Dedifferentiated amniotic fluid mesenchymal stem cell (primary cell): ENCODE measurements around the gene CRIP3.

Experiments
- DNase-seq: peaks from one replicate; pipeline ENCODE4 v3.0.0-alpha.2; 2016; ENCODE audit errors: extremely low spot score

CRIP3 gene

DNA sequence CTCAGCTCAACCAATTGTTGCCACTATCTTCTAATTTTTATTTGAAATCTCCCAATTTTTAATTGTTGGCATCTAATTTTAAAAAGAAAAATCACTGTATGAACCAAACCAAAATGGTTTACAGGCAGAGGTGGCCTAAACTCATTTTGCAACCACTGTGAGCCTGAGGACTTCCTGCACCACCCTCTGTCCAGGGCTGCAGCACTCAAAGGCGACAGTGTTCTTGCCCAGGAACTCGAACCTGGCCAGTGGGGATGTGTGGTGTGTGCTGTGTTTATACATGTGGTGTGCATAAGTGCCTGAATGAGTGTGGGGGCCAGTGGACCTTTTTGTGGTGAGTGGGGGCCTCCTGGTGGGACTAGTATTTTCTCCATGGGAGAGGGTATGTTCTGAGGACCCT is 34.9 kb downstream of the CRIP3 start:
- DNase-seq = no peak

DNA sequence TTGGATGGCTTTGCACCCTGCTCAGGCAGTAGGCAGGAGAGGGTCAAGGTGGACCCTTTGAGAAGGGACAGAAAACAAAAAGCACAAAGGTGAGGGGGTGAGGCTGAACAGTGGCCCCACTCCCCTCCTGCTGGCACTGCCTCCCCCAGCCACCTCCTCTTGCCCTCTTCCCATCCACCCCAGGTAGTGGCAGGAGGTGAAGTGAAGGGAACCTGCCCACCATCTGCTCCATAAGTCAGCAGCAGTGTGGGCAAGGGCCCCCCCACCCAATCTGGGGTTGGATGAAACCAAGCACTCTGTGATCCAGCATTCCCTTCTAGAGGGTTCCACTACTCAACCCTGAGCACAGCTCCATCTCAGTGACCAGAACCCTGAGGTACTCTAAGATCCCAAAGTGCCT is 36.7 kb downstream of the CRIP3 start:
- no peak for DNase-seq

DNA sequence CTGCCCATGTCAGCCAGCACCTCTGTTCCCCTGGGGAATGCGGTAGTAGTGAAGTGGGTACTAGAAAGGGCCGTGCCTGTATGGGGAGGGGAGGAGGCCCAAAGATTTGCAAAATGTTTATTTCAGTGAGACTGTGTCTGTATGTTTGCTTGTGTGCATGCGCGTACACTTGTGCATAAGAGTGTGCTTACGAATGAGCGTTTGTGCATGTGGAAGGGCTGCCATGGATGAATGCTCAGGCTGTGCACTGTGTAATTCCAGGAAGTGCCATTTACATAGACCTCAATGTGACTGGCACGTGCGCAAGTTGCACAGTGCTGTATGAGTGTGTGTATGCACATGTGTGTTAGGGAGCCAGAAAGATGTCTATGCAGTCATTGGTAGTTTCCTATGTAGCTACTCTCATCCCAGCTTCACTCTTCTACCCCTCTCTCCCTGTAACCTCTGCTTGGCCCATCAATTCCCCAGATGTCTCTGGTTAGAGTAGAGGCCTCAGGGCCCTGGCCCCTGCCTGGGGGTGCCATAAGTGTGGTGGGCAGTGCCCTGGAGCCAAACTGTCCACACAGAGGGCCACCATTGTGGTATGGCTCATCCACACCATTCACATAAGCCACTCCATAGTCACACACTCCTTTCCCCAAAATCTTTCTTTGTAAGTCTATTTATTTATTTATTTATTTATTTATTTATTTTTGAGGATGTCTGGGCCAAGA is 37.4 kb downstream of the CRIP3 start:
- no peak for DNase-seq

DNA sequence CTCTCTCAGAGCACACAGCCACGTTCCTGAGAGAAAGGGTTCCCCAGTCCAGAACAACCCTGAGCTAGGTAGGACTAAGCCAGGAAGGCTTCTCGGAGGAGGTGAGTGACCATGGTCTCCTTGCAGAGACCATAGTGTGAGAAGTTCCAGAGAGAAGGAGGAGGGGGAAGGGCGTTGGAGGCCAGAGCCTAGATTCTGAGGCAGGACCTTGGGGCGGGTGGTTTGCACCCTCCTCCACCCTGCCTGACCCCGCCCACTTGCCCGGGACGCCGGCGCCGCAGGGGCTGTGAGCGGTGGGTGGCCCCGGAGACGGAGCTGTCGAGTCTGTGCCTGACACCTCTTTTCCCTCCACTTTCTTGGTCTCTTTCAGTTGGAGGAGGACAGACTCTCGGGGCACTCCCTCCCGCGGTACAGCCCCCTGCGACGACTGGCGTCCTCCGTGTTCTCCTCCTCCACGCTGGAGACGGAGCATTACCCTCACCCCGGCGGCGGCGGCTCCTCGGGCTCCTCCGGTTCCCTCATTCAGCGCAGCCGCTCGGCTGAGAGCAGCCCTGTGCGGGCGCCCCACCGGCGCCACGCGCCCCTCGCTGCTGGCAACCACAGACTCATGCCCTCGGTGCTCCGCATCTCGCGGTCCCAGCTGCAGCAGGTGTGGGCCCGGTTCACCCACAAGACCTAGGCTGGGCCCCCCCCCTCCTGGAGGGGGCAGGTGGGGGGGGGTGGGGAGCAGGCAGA is 39.2 kb downstream of the CRIP3 start:
- DNase-seq = no peak

DNA sequence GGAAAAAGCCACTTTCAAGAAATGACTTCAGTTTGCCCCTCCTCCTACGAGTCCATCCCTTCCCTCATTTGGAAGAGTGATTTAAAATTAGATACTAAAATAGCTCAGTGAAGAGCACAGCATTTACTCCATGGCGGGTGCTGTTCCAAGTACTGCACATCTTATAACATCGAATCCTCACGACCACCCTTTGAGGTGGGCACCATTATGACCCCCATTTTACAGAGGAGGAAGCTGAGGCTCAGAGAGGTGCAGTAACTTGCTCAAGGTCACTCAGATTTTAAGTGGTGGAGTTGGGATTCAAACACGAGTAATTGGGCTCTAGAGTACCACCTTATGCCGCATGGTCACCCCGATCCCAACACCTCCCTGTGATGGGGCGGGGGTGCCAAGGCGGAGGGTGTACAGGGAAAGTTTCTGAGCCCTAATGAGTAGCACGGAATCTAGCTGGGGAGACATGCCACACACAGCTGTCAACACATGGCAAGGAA is 39.8 kb downstream of the CRIP3 start:
- no peak for DNase-seq

DNA sequence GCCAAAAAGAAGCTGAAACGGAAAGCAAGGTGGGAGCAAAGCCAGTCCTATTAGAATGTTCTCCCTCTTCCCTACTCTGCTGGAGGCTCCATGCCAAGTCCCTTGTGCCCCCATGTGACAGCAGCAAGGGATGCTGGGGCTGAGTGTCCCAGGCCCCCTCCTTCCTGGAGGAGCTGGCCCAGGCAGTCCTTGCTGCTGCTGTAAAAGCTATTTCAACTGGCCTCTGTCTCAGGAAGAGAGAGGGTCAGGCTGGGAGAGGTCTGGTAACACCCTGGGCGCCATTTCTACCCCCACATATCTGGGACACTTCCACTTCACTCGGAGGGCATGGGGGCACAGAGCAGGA is 40.3 kb downstream of the CRIP3 start:
- no peak for DNase-seq

DNA sequence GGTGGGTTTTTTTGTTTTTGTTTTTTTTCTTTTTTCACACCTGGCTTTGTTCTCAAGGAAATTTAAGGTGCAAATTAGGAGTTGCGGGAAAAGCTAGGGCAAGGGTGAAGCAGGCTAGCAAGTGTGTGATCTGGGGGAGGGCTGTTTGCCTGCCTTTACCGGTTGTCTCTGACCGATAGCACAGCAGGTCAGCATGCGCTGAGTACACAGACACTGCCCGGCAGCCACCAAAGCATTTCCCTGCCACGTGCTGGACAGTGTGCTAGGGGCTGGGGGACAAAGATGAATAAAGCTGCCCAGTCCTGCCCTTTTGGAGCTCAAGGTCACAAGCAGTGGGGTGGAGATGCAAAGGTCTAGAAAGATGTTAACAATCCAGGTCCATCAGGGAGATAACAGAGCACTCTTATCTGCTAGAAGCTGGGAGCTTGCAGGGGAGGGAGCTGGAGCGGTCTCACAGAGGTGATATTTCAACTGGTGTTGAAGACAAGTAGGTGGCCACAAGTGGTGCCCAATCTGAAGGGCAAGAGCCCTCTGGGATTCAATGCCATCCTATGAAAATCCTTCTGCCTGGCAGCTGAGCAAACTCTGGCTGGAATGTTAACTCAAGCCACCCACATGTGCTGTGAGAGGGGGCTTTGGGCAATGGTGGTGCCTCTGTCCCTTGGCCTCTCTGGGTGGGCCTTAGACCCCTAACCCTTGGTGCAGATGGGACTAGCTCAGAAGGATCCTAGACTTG is 40.8 kb downstream of the CRIP3 start:
- DNase-seq = no peak

DNA sequence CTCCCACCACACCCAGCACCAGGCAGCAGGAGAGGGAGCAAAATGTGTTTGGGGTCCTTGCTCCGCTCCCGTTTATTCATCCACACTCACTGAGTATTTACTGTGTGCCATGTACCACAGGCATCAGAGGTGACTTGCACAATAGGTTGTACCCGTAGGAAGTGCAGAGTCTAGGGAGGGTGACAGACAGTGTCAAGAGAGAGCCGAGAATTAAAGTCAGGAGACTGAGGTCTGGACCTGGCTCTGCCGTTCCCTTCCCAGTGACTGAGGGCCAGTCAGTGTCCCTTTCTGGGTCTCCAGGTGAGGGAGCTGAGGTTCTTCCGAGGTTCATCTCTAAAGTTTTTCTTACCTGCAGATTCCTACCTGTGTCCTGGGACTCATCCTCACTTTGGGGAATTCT is 43.1 kb downstream of the CRIP3 start:
- no peak for DNase-seq

DNA sequence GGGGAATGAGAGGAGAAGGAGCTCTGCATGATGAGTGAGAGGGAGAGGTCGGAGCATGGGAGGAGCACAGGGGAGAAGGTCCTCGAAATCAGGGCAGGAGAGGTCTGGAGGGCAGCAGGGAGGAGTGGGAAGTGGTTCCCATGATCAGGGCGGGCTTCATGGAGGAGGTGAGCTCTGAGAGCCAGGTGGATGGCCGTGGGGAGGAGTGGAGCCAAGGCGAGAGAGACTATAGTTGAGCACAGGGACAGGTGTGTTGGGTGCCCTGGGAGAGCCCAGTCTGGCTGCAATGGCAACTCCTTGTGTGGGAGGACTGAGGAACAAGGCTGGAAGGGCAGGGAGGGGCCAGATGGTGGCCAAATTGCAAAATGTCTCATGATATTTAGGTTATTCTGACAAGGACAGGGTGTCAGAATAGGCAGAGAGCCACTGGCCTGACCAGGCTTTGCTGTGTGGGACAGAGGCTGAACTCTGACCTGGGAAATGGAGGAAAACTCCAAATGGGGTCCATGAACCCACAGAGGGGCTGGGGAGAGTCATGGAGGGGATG is 44.0 kb downstream of the CRIP3 start:
- no peak for DNase-seq

DNA sequence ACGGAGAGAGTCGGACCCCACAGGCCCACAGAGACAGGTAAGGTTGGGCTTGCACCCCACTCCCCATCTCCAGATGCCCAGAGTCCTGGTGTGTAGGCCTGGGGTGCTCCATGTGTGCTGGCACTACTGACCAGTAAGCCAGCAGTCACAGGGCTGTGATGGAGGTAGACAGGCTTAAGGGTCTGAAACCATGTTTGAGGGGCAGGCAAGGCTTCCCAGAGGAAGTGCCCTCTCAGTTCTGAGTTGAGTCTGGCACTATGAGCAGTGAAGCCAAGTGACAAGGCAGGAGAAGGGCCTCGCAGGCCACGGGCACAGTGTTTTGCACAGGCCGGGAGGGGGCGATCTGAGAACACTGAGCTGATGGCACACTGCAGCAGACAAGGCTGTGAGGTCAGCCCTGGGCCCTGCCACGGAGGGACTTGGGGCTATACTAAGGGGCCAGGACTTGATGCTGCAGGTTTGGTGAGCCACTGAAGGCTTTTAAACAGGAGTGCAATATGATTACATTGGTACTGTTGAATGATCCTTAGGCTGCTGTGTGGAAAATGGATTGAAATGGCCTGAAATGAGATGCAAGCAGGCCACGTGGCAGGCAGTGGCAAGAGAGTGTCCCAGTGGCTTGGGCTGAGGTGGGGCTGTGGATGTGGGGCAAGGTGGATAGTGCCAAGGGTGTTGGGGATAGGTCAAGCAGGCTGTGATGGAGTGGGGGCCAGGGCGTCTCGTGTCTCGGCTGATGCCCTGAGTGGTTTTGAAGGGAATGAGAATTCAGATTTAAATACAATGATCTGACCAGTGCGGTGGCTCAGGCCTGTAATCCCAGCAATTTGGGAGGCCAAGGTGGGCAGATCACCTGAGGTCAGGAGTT is 45.1 kb downstream of the CRIP3 start:
- peak; percentile 53 for DNase-seq

DNA sequence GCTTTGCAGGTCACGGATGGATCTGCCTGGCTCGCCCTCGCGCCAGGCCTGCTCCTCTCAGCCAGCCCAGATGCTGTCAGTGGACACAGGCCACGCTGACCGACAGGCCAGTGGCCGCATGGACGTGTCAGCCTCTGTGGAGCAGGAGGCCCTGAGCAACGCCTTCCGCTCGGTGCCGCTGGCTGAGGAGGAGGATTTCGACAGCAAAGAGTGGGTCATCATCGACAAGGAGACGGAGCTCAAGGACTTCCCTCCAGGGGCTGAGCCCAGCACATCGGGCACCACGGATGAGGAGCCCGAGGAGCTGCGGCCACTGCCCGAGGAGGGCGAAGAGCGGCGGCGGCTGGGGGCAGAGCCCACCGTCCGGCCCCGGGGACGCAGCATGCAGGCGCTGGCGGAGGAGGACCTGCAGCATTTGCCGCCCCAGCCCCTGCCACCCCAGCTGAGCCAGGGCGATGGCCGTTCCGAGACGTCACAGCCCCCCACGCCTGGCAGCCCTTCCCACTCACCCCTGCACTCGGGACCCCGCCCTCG is 45.8 kb downstream of the CRIP3 start:
- no peak for DNase-seq

DNA sequence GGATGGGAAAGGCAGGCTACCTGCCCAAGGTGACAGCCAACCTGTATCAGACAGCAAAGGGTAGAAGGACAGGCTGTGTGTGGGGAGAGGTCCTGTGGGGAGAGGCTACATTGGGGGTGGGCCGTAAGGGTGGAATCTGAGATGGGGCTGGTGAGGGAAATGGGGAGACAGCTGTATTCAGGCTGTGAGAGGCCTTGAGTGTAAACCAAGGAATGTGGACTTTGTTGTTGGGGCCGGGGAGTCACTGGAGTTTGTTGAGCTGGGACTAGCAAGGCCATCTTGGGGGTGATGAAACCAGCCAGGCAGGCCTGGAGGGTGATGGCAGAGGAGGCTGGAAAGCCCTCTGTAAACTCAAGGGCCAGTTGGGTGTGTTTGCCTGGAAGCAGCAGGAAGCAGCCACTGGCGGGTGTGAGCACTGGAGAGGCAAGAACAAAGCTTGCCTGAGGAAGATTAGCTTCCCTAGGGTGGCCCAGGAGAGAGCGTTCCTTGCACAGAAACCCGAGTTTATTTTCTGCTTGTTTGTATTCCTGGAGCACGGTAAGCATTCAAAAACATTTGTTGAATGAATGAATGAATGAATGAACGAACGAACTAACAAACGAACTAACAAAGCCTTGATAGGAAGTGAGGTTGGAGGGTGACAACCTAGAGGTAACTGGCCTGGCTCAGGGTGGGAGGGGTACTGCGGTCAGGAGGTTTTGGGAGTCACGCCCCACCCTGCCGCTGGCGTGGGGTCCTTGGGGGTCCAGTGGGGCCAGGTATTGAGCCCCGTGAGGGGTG is 46.4 kb downstream of the CRIP3 start:
- DNase-seq = no peak

DNA sequence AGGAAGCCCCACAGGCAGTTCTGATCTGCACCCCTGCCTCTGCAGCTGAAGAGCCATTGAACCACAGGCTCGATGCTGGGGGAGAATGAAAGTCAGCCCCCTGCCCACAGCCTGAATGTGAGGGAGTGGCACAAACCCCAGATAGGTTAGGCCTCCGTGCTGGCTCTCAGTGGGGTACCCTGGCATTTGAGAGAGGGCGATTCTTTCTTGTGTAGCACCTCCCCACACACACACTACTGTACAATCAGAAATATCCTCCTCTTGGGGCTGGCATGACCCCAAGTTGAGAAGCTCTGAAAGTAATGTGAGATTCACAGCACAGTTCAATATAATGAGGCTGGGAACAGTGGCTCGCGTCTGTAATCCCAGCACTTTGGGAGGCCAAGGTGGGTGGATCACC is 47.4 kb downstream of the CRIP3 start:
- no peak for DNase-seq

DNA sequence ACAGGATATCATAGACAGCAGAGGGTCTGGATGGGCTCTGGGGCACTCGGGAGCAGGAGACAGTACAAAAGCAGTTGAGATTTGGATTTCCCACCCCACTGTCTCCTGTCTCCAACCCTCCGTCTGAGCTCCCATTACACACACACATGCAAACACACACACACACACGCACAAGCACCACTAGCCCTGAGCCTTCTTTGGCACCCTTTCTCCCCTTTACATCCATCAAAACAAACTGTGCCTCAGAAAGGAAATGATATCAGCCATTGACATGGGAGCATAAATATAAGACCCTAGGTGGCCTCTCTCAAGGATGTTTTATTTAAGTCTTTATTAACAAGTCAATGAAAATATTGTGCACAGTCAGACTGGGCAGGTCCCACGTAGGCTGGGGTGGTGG is 47.8 kb downstream of the CRIP3 start:
- no peak for DNase-seq

DNA sequence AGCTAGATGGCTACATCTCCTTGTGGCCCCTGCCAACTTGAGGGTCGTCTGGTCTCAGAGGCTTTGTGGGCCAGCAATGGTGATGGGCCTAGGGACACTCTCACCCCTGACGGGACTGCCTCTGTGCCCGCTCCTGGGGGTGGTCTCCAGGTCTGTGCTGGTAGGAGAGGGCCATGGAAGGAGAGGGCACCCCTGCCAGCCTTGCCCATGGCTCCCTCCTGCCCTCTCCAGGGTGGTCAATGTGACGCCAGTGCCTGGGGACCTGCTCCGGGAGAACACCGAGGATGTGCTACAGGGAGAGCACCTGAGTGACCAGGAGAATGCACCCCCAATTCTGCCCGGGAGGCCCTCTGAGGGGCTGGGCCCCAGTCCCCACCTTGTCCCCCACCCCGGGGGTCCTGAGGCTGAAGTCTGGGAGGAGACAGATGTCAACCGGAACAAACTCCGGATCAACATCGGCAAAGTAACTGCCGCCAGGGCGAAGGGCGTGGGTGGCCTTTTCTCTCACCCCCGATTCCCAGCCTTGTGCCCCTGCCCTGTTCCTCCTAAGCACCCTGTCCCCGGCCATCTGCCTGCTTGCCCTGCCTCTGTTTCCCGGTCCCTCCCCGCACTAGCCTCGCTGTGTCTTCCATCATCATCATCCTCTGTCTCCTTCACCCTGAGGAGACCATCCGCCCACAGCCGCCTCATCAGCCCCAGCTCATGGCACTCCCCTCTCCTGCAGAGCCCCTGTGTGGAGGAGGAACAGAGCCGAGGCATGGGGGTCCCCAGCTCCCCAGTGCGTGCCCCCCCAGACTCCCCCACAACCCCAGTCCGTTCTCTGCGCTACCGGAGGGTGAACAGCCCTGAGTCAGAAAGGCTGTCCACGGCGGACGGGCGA is 49.6 kb downstream of the CRIP3 start:
- no peak for DNase-seq

DNA sequence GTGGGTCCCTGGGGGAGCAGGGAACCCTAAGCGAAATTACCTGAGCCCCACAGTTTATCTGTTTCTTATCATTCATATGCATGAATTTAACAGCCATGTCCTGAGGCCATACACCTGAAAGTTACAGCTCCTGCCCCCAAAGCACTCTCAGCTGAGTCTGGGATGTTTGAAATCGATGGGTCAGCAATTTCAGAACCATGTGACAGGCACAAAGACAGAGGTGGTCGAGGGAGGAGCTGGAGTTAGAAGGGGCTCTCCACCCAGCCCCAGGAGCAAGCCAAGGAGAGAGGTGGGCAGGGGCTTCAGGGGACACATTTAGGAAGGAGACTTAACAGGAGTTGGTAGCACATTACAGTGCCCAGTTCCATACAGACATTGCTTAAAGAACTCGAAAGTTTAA is 50.4 kb downstream of the CRIP3 start:
- no peak for DNase-seq

DNA sequence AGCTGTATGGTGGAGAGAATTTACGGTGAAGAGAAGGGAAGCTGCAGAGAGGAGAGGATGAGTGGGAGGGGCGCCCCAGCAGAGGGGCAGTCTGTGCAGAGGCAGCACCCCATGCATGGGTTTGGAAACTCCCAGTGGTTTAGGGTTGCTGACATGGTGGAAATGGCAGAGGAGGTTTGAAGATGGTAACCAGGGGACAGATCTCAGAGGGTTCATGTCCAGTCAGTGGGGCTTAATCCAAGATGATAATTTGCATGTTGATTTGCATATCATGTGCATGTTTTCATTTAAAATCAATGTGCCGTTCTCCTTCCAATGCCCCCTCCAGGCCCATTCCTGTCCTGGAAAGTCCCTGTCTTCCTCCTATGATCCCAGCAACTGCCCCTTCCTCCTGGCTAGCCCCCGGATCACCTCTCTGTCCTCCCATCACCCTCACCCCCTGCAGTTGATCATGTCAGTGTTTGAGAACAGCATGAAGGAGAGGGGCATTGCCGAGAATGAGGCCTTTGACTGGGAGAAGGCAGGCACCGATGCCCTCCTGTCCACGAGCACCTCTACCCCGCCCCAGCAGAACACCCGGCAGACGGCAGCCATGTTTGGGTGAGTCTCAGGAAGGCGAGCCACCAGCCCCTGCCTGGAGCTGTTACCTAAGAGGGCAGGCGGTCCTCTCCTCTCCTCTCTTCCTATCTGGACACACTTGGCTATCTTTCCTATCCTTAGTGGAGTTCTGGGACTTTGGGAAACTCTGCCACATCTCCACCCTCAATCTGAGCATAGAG is 51.1 kb downstream of the CRIP3 start:
- no peak for DNase-seq

DNA sequence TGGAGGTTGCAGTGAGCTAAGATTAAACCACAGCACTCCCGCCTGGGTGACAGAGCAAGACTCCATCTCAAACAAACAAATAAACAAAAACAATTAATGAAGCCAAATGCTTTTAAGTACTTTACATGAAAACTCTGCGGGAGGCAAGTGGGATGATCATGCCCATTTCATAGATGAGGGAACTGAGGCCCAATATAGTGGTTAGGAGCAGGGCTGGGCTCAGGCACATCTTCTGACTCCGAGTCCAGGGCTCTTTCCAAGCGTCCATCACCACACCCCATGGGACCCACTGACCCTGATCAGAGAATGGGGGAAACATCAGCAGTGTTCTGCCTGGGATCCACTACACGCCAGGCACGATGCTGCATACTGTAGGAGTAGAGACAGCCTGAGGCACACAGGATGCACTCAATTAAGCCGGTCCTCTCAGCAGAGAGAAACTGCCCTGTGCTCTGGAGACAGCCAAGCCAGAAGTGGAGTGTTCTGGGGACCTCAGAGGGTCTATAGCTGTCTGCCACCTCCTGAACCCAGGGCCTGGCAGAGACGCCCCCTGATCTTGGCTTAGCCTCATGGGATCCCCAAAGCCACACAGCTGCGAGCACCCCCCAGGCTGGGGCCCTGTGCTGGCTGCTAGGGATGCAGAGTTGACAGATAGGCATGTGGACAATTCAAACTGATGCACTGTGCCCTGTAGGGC is 51.8 kb downstream of the CRIP3 start:
- no peak for DNase-seq
